Ishikawa (cell line): ENCODE measurements around the gene CD33.
"Not testable (repeated sequence)": the region's sequence is repeated elsewhere in the genome, so short reads cannot be mapped to it uniquely, and the experiment has no call there.

Experiments used
- CEBPB ChIP-seq: IDR thresholded peaks from 2 replicates; pipeline ENCODE4 v1.6.1; 2012
- CREB1 ChIP-seq: IDR thresholded peaks from 2 replicates; pipeline ENCODE4 v1.6.1; 2012; ENCODE audit warnings: low read depth
- EGR1 ChIP-seq: IDR thresholded peaks from 2 replicates; pipeline ENCODE4 v1.6.1; 2012
- EP300 ChIP-seq: IDR thresholded peaks from 2 replicates; pipeline ENCODE4 v1.6.1; 2012; ENCODE audit warnings: borderline replicate concordance
- FOXM1 ChIP-seq: IDR thresholded peaks from 2 replicates; pipeline ENCODE4 v1.6.1; 2012; ENCODE audit warnings: low read depth, borderline replicate concordance
- MAX ChIP-seq: IDR thresholded peaks from 2 replicates; pipeline ENCODE4 v1.6.1; 2012
- NFIC ChIP-seq: IDR thresholded peaks from 2 replicates; pipeline ENCODE4 v1.6.1; 2012
- RAD21 ChIP-seq: IDR thresholded peaks from 2 replicates; pipeline ENCODE4 v1.6.1; 2012; ENCODE audit warnings: low read depth
- REST ChIP-seq: IDR thresholded peaks from 2 replicates; pipeline ENCODE4 v1.6.1; 2012; ENCODE audit warnings: low read depth, mild to moderate bottlenecking
- TAF1 ChIP-seq: IDR thresholded peaks from 2 replicates; pipeline ENCODE4 v1.6.1; 2012; ENCODE audit warnings: low read depth, mild to moderate bottlenecking
- TCF12 ChIP-seq: IDR thresholded peaks from 2 replicates; pipeline ENCODE4 v1.6.1; 2012; ENCODE audit warnings: low read depth
- TEAD4 ChIP-seq: IDR thresholded peaks from 2 replicates; pipeline ENCODE4 v1.6.1; 2012
- USF1 ChIP-seq: IDR thresholded peaks from 2 replicates; pipeline ENCODE4 v1.6.1; 2012
- YY1 ChIP-seq: IDR thresholded peaks from 2 replicates; pipeline ENCODE4 v1.6.1; 2012; ENCODE audit warnings: low read depth
- ZBTB7A ChIP-seq: IDR thresholded peaks from 2 replicates; pipeline ENCODE4 v1.6.1; 2012; ENCODE audit warnings: low read depth

The CD33 gene

GRCh38 chr19:51224898-51225393, at the start of gene CD33:
TSS of gene CD33 (plus strand) at chr19:51225080. CDS start at chr19:51225119, 39 bp downstream.
- TF ChIP-seq REST, USF1, EP300: not testable (repeated sequence)

GRCh38 chr19:51179256-51179655, 45.6 kb upstream of the CD33 start:
- TF ChIP-seq REST, result no peak
- no peak for TF ChIP-seq TCF12
- no peak for TF ChIP-seq FOXM1
- no peak for TF ChIP-seq RAD21
- no peak for TF ChIP-seq EGR1
- no peak for TF ChIP-seq EP300
- TF ChIP-seq YY1, result no peak
- TF ChIP-seq CREB1, result no peak
- no peak for TF ChIP-seq CEBPB
- no peak for TF ChIP-seq MAX
- TF ChIP-seq ZBTB7A, result no peak
- TF ChIP-seq NFIC, result no peak
- TF ChIP-seq USF1, result no peak
- no peak for TF ChIP-seq TEAD4
- TF ChIP-seq TAF1, result no peak

- TF ChIP-seq EGR1 (no peak), FOXM1 (no peak), NFIC (no peak), TEAD4 (no peak), YY1 (no peak), TCF12 (no peak), ZBTB7A (no peak), TAF1 (no peak), CEBPB (no peak), USF1 (no peak), REST (no peak), CREB1 (no peak), EP300 (no peak), MAX (no peak), RAD21 (no peak)
Observed at GRCh38 chr19:51181377-51181912, 43.4 kb upstream of the CD33 start.

GRCh38 chr19:51181913-51182419, 42.9 kb upstream of the CD33 start:
- TF ChIP-seq TCF12 (no peak), EGR1 (no peak), YY1 (no peak), USF1 (no peak), TAF1 (no peak), CREB1 (no peak), EP300 (no peak), FOXM1 (no peak), MAX (no peak), NFIC (no peak), TEAD4 (no peak), REST (no peak), ZBTB7A (no peak), CEBPB (no peak), RAD21 (no peak)
